HUES48 (cell line): ENCODE measurements around the gene HDAC4.

ENCODE experiments used
- H3K27ac ChIP-seq: one replicate; pipeline ENCODE4 v1.7.0; 2013; ENCODE audit warnings: low read depth, low read length, inconsistent platforms
- H3K27me3 ChIP-seq: 2 replicates; pipeline ENCODE4 v1.6.1; 2013; ENCODE audit warnings: mild to moderate bottlenecking, low read length; ENCODE audit not compliant: control insufficient read depth, insufficient read depth
- H3K36me3 ChIP-seq: 2 replicates; pipeline ENCODE4 v1.6.1; 2013; ENCODE audit warnings: low read length; ENCODE audit not compliant: control insufficient read depth, insufficient read depth
- H3K4me1 ChIP-seq: 2 replicates; pipeline ENCODE4 v1.6.1; 2013; ENCODE audit warnings: mild to moderate bottlenecking, low read length; ENCODE audit not compliant: control insufficient read depth, insufficient read depth
- H3K4me3 ChIP-seq: 2 replicates; pipeline ENCODE4 v1.5.1; 2013; ENCODE audit warnings: mild to moderate bottlenecking, low read depth, low read length
- H3K9ac ChIP-seq: 2 replicates; pipeline ENCODE4 v1.6.1; 2013; ENCODE audit warnings: mild to moderate bottlenecking, low read depth, low read length, moderate library complexity
- H3K9me3 ChIP-seq: 2 replicates; pipeline ENCODE4 v1.6.1; 2013; ENCODE audit warnings: low read length; ENCODE audit not compliant: control insufficient read depth, insufficient read depth

Gene HDAC4

GRCh38 chr2:239220341-239220740 lies 180.5 kb downstream of the HDAC4 start:
- peaks cover 26% of the 10 kb centered on the region for H3K4me1 ChIP-seq
- H3K27ac ChIP-seq: no peak overlapping the region

DNA sequence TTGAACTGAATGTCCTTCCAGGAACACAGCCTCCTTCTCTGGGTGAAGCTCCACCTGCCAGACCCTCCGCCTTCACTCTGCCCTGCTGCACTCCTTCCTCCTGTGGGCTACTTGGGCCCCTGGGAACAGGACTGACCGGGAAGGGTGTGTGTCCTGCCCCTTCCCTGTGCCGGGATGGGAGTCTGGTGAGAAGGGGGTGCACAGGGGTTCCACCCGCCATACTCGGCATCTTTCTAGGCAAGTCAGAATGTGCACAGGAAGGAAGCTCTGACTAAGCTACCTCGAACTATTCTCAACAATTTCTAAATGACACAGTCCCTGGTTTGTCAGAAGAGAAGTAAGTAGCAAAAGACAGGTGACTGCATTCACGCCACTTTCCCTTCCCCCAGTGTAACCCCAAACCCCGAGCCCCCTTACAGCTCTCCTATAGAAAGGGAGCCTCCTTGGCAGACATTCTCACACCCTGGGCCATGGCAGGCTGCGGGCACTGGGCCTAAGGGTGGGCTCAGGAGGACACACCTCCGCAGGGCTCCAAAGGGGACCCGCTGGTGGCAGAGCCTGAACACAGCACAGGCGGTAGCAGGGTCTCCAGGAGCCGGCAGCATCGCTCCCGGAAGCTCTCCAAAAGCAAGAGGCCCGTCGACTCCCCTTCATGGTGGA lies 184.1 kb downstream of the HDAC4 start:
- Histone ChIP-seq H3K9ac (no peak overlapping the region), H3K9me3 (no peaks in the 10 kb centered on the region), H3K4me3 (no peak overlapping the region)

More at GRCh38 chr2:239220341-239220740, 180.5 kb downstream of the HDAC4 start:
- Histone ChIP-seq H3K36me3 (no peaks in the 10 kb centered on the region), H3K9ac (no peak overlapping the region), H3K27me3 (no peaks in the 10 kb centered on the region), H3K9me3 (no peaks in the 10 kb centered on the region), H3K4me3 (no peak overlapping the region)

DNA sequence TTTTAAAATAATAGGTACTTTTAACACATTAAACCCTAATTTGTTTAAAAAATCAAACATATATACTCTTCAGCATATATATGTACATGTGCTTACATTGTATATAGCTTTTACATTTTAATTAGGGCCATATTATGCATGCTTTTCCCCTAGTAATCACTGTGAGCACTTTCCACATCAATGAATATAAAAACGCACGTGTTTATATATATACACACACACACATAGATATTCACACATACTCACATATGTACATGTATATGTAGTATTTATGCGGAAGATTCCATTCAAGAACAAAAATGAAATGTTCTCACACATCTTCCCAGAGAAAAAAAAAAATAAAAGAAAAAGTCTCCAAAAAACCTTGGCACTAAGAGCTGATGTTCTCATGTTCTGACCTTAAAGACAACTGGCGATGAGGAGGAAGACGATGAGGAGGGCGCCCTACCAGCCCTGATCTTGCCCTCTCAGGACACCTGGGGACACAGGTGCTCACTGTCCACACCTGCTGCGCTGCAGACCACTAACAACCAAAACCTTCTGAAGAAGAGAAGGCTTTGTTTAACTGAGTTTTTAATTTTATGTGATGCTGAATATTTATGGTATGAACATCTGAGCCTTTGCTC lies 184.7 kb downstream of the HDAC4 start:
- Histone ChIP-seq H3K27me3 (no peaks in the 10 kb centered on the region), H3K9ac (no peak overlapping the region), H3K4me3 (no peak overlapping the region), H3K36me3 (no peaks in the 10 kb centered on the region), H3K4me1 (peaks cover 26% of the 10 kb centered on the region), H3K27ac (no peak overlapping the region), H3K9me3 (no peaks in the 10 kb centered on the region)

More for the DNA sequence above, 184.1 kb downstream of the HDAC4 start:
- no peaks in the 10 kb centered on the region for H3K27me3 ChIP-seq
- H3K27ac ChIP-seq: no peak overlapping the region
- no peaks in the 10 kb centered on the region for H3K36me3 ChIP-seq
- peaks cover 26% of the 10 kb centered on the region for H3K4me1 ChIP-seq

DNA sequence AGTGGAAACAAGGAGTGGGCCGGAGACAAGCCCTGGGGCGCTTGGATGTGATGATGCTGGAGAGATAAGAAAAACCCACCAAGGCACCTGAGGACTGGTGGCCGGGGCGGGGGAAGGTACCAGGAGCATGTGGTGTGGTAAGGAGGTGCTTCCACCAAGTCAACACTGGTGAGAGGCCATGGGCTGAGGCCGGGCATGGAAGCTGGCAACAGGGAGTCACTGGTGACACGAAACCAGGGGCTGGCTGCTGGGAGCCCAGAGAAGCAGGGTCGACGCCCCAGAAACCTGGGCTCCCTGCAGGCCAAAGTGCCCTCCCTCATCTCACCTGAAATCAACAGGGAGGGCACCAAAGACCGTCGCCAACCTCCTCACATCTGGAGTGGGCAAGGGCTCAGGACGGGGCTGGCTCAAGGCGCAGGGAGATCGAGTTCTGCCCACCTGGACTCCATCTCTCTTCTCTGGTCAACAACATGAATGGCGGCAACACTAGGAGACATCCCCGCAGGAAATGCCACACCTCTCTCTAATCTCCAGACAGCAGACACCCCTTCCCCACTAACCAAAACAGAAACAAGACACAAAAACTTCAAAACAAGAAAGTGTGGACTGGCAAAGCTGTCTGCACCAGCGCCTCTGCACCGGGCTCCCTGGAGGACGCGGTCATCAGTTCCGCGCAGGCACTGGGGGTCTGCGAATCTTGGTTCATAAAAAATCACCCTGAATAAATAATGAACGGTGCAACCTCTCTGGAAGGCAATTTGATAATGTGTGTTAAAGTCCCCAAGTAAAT lies 185.5 kb downstream of the HDAC4 start:
- Histone ChIP-seq H3K4me1 (peaks cover 29% of the 10 kb centered on the region), H3K4me3 (no peak overlapping the region), H3K9me3 (no peaks in the 10 kb centered on the region), H3K27ac (no peak overlapping the region), H3K27me3 (no peaks in the 10 kb centered on the region), H3K9ac (no peak overlapping the region), H3K36me3 (no peaks in the 10 kb centered on the region)

DNA sequence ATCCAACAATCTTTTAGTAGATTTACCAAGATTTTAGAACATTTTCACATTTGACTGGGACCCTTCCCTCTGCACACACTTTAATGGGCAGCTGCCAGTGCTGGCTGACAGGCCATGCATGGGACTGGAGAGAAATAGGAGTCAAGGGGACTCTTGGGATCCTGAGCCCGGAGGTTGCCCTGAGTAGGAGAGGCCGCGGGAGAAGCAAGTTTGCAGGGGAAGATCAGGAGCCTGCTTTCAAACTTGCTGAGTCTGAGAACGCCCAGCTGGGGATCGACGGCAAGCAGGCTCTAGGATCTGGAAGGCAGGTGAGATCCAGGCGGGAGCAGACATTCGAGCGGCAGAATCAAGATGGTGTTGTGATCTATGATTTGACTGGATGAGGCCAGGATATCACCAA lies 186.1 kb downstream of the HDAC4 start:
- H3K9ac ChIP-seq: no peak overlapping the region
- H3K27ac ChIP-seq: no peak overlapping the region
- H3K27me3 ChIP-seq: no peaks in the 10 kb centered on the region
- H3K4me3 ChIP-seq: no peak overlapping the region
- H3K36me3 ChIP-seq: no peaks in the 10 kb centered on the region
- peaks cover 30% of the 10 kb centered on the region for H3K4me1 ChIP-seq
- no peaks in the 10 kb centered on the region for H3K9me3 ChIP-seq

- Histone ChIP-seq H3K4me3 (no peak overlapping the region), H3K27me3 (no peaks in the 10 kb centered on the region), H3K4me1 (peaks cover 36% of the 10 kb centered on the region), H3K27ac (no peak overlapping the region), H3K36me3 (no peaks in the 10 kb centered on the region), H3K9me3 (no peaks in the 10 kb centered on the region), H3K9ac (no peak overlapping the region)
These were observed 187.1 kb downstream of the HDAC4 start for GRCh38 chr2:239213643-239214101.

- Histone ChIP-seq H3K27me3 (no peaks in the 10 kb centered on the region), H3K9ac (no peak overlapping the region), H3K9me3 (no peaks in the 10 kb centered on the region), H3K4me1 (peaks cover 40% of the 10 kb centered on the region), H3K36me3 (no peaks in the 10 kb centered on the region), H3K27ac (no peak overlapping the region), H3K4me3 (no peak overlapping the region)
These were observed 187.7 kb downstream of the HDAC4 start for GRCh38 chr2:239212929-239213642.

DNA sequence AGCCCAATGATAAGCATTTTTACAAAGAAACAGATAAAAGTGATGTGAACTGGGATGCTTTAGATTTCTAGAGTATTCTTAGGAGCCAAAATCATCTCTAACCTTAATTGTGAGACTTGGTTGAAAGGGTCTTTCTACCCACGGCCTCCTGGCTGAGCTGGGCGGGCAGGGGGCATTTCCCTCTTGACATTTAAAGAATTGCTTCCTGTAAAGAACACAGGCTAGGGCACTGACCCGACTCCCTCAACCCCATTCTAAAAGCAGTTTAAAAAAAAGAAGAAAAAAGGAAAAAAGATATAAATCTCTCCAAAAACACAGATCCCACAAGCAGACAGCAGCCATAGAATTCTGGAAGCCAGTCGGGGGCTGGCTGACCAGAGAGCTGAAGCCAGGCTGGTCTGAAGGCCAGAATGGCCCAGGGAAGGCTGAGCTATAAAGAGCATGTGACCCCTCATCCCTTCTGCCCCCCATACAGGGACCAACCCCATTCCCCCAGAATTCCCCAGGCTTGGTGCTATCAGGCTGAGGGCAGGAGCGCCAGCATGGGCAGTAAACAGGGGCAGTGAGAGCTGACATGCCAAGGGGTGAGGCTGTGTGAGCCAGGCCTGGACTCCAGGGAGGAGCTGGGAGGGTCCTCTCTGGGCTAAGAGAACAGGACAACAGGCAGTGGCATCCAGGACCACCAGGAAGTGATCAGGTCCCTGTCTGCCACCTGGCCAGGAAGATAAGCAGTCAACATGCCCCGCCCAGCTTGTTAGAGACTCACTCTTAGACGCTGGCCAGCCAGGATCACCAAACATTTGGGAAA lies 188.5 kb downstream of the HDAC4 start:
- H3K9me3 ChIP-seq: no peaks in the 10 kb centered on the region
- H3K4me3 ChIP-seq: no peak overlapping the region
- no peaks in the 10 kb centered on the region for H3K27me3 ChIP-seq
- H3K4me1 ChIP-seq: peaks cover 38% of the 10 kb centered on the region
- no peak overlapping the region for H3K9ac ChIP-seq
- no peak overlapping the region for H3K27ac ChIP-seq
- no peaks in the 10 kb centered on the region for H3K36me3 ChIP-seq

- H3K4me3 ChIP-seq: no peak overlapping the region
- no peak overlapping the region for H3K27ac ChIP-seq
These were observed 189.3 kb downstream of the HDAC4 start for GRCh38 chr2:239211396-239212094.

GRCh38 chr2:239209783-239210182 lies 191.0 kb downstream of the HDAC4 start:
- Histone ChIP-seq H3K9ac (no peak overlapping the region), H3K27me3 (no peaks in the 10 kb centered on the region), H3K9me3 (no peaks in the 10 kb centered on the region), H3K4me3 (no peak overlapping the region), H3K36me3 (no peaks in the 10 kb centered on the region), H3K27ac (no peak overlapping the region), H3K4me1 (peaks cover 35% of the 10 kb centered on the region)

More at GRCh38 chr2:239211396-239212094, 189.3 kb downstream of the HDAC4 start:
- Histone ChIP-seq H3K4me1 (peaks cover 33% of the 10 kb centered on the region), H3K9me3 (no peaks in the 10 kb centered on the region), H3K27me3 (no peaks in the 10 kb centered on the region), H3K9ac (no peak overlapping the region), H3K36me3 (no peaks in the 10 kb centered on the region)
